ENCODE measurements around the gene LZTR1. TPM values are rescaled to one million over a fixed set of nuclear protein-coding genes. Genes with fewer than 3 reads are reported as not detected.
A peak's percentile ranks its signal among the peaks of the same experiment; 100 is the strongest.

Gene LZTR1
- total RNA-seq, 2 experiments from 2014 or later, result 48.4 to 51.3 TPM

DNA sequence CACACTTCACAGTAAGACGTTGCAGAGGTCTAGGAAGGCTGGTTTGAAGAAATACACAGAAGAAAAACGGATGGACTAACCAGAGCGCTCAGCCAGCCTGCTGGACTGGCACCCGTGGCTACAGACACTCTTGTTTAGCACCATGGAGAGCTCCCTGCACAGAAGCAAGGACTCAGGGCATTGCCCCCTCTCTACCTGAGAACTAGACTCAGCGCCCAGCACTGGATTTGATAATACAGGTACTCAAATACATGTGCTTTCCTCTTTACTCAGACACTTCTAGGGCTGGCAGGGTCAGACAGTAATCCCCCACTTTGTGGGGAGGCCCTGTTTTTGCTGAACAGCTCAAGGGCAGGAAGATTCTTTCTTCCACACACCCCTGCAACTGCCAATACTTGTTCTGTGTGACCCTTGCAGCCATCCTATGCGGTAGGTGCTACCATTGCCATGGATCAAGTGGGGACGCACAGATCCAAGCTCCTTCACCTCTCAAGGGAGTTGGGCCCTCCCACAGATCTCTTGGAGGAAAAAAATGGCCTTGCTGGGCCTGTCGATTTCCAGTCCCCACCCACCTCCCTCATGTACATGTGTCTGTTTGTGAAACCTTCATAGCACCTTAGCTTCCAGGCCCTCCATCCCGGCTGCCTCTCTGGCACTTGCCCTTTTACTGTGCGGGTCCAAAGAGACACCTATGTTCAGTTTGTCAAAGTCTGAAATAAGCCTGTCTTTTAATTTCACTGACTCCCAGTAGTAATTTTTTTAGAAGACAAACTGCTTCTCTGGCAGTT lies 27.7 kb downstream of the LZTR1 start:
- Mint-ChIP-seq H3K9me3 (no peaks in the 10 kb centered on the region), H3K4me1 (ENCODE audit: low read depth) (peaks cover 15% of the 10 kb centered on the region), H3K4me3 (peak overlapping the region; percentile 42), H3K36me3 (ENCODE audit: low read depth) (no peaks in the 10 kb centered on the region), H3K27ac (no peak overlapping the region), H3K27me3 (no peaks in the 10 kb centered on the region)
- Histone ChIP-seq H3K36me3 (ENCODE audit: insufficient read depth, low read length) (no peaks in the 10 kb centered on the region), H3K27me3 (ENCODE audit: control insufficient read depth in 1 of 2, insufficient read depth in 2 of 2, low read length in 2 of 2) (no peaks in the 10 kb centered on the region), H3K9me3 (ENCODE audit: control insufficient read depth in 1 of 2, insufficient read depth in 1 of 2, low read length in 2 of 2) (no peaks in the 10 kb centered on the region), H3K4me1 (ENCODE audit: insufficient read depth, low read length) (peaks cover 12% of the 10 kb centered on the region), H3K4me3 (ENCODE audit: low read length) (no peak overlapping the region), H3K27ac (ENCODE audit: low read depth in 1 of 2, low read length in 2 of 2) (no peak overlapping the region)
- intact Hi-C loops (cut with DNase I, micrococcal nuclease), result no loop called here
- ChIA-PET POLR2A (no interaction called here), CTCF (no interaction called here)
- TF ChIP-seq, protein P1, sequence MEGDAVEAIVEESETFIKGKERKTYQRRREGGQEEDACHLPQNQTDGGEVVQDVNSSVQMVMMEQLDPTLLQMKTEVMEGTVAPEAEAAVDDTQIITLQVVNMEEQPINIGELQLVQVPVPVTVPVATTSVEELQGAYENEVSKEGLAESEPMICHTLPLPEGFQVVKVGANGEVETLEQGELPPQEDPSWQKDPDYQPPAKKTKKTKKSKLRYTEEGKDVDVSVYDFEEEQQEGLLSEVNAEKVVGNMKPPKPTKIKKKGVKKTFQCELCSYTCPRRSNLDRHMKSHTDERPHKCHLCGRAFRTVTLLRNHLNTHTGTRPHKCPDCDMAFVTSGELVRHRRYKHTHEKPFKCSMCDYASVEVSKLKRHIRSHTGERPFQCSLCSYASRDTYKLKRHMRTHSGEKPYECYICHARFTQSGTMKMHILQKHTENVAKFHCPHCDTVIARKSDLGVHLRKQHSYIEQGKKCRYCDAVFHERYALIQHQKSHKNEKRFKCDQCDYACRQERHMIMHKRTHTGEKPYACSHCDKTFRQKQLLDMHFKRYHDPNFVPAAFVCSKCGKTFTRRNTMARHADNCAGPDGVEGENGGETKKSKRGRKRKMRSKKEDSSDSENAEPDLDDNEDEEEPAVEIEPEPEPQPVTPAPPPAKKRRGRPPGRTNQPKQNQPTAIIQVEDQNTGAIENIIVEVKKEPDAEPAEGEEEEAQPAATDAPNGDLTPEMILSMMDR (IDR thresholded peaks at IDR 0.05), result no peak
- DNase-seq, result peak in 4 of 14 experiments; percentile 10 to 64 (median 42)
- no peak for ATAC-seq (ENCODE audit: poor library complexity)

- ChIA-PET CTCF (no interaction called here), POLR2A (interaction anchor here (3.2 kb wide), 1 partner anchor 9 kb away, joined by 22 read pairs; the partner anchor contains the start of gene THAP7)
- no peaks in the 10 kb centered on the region for H3K9me3 ChIP-seq (ENCODE audit: control insufficient read depth in 1 of 2, insufficient read depth in 1 of 2, low read length in 2 of 2)
- H3K4me1 Mint-ChIP-seq (ENCODE audit: low read depth), result peaks cover 21% of the 10 kb centered on the region
- ATAC-seq (ENCODE audit: poor library complexity) (no peak), DNase-seq (no peak)
- no peaks in the 10 kb centered on the region for H3K9me3 Mint-ChIP-seq
- H3K36me3 ChIP-seq (ENCODE audit: insufficient read depth, low read length), result no peaks in the 10 kb centered on the region
- no peak overlapping the region for H3K4me3 Mint-ChIP-seq
- TF ChIP-seq, protein P1 (IDR thresholded peaks at IDR 0.05), result no peak
- no peaks in the 10 kb centered on the region for H3K27me3 ChIP-seq (ENCODE audit: control insufficient read depth in 1 of 2, insufficient read depth in 2 of 2, low read length in 2 of 2)
- H3K4me3 ChIP-seq (ENCODE audit: low read length), result no peak overlapping the region
- no peak overlapping the region for H3K27ac Mint-ChIP-seq
- no peaks in the 10 kb centered on the region for H3K27me3 Mint-ChIP-seq
- intact Hi-C loops (cut with DNase I, micrococcal nuclease), result no loop called here
- no peak overlapping the region for H3K27ac ChIP-seq (ENCODE audit: low read depth in 1 of 2, low read length in 2 of 2)
- peaks cover 20% of the 10 kb centered on the region for H3K4me1 ChIP-seq (ENCODE audit: insufficient read depth, low read length)
- H3K36me3 Mint-ChIP-seq (ENCODE audit: low read depth), result no peaks in the 10 kb centered on the region
These were observed 28.5 kb downstream of the LZTR1 start for GRCh38 chr22:21010426-21011113.

DNA sequence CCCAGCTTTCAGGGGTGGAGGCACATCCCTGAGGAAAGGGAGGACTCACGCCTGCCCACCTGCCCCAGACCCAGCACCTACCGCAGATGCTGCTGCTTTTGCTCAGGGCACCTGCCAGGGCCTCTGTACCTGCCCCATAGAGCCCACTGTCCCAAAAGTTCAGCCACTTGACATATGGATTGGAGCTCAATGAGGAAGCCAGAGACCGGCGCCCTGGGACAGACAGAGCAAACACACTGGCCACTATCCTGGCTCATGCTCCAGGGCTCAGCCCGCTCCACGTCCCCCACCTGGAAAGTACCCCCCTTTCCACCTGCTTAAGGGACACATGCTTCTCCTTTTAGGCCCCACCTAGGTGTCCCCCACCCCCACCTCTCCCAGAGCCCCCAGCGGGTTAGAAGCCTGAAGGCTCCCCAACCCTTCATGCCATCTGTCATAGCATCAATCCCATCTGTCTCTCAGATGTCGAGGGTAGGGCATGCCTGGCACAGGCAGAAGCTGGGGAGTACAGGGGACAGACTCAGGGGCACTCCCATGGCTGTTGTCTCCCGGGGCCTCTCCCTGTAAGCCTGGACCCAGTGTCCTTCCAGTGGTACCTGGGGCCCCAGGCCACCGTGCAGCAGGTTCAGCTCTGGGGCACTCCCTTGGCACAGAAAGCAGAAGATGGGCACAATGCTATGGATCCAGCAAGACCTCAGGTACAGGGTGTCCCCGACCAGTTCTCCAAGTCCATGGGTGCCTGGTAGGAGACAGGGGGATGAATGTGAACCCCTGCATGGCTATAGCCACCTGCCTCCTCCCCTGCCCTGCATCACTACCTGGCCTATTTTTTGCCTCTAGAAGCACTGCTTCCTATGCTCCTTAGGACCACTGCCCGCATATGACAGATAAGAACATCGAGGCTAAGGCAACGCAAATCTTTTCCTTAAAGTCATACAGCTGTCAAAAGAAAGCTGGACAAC lies 30.6 kb downstream of the LZTR1 start:
- Histone ChIP-seq H3K9me3 (ENCODE audit: control insufficient read depth in 1 of 2, insufficient read depth in 1 of 2, low read length in 2 of 2) (no peaks in the 10 kb centered on the region), H3K4me1 (ENCODE audit: insufficient read depth, low read length) (peaks cover 26% of the 10 kb centered on the region), H3K36me3 (ENCODE audit: insufficient read depth, low read length) (no peaks in the 10 kb centered on the region), H3K27ac (ENCODE audit: low read depth in 1 of 2, low read length in 2 of 2) (peak overlapping the region in 1 of 2 donors; percentile 79), H3K27me3 (ENCODE audit: control insufficient read depth in 1 of 2, insufficient read depth in 2 of 2, low read length in 2 of 2) (no peaks in the 10 kb centered on the region), H3K4me3 (ENCODE audit: low read length) (no peak overlapping the region)
- POLR2A ChIA-PET, result interaction anchor here (1.2 to 3.2 kb wide), 2 partner anchors 11 to 95 kb away, joined by 3 to 22 read pairs; partner anchors contain the start of genes CRKL and THAP7
- intact Hi-C loops (cut with DNase I, micrococcal nuclease), result no loop called here
- DNase-seq (peak in 1 of 14 experiments; percentile 15), ATAC-seq (ENCODE audit: poor library complexity) (no peak)
- no peaks in the 10 kb centered on the region for H3K9me3 Mint-ChIP-seq
- H3K27ac Mint-ChIP-seq, result peak overlapping the region; percentile 81
- H3K4me3 Mint-ChIP-seq, result peak overlapping the region; percentile 70
- peaks cover 30% of the 10 kb centered on the region for H3K4me1 Mint-ChIP-seq (ENCODE audit: low read depth)
- H3K36me3 Mint-ChIP-seq (ENCODE audit: low read depth), result no peaks in the 10 kb centered on the region
- TF ChIP-seq, protein P1 (IDR thresholded peaks at IDR 0.05), result no peak
- no peaks in the 10 kb centered on the region for H3K27me3 Mint-ChIP-seq
- CTCF ChIA-PET, result no interaction called here

All from CD4-positive, alpha-beta T cell (primary cell).